GM12878 (cell line): ENCODE results near the gene DAB2IP.

ENCODE experiments used
- CTCF ChIP-seq, 3 experiments: IDR thresholded peaks in 2 of 3; conservative IDR thresholded peaks in 1 of 3; 2 replicates each; pipeline ENCODE4 v1.5.1; 2011; ENCODE audit warnings: low read depth in 3 of 3, low read length in 3 of 3, mild to moderate bottlenecking in 3 of 3, control low read depth in 2 of 3, moderate library complexity in 2 of 3, inconsistent platforms in 1 of 3, mixed read lengths in 1 of 3; ENCODE audit not compliant: control insufficient read depth in 2 of 3, insufficient read depth in 1 of 3; ENCODE audit errors: extremely low read depth in 1 of 3
- EZH2 ChIP-seq: IDR thresholded peaks from 2 replicates; pipeline ENCODE4 v1.6.1; 2012; ENCODE audit warnings: low read depth, mild to moderate bottlenecking, control low read depth, inconsistent platforms, low read length, borderline replicate concordance; ENCODE audit not compliant: control insufficient read depth
- FOXM1 ChIP-seq: IDR thresholded peaks from 2 replicates; pipeline ENCODE4 v1.6.1; 2012; ENCODE audit warnings: low read depth, mild to moderate bottlenecking, inconsistent platforms, low read length, moderate library complexity
- POLR2A ChIP-seq: IDR thresholded peaks from 2 replicates; pipeline ENCODE4 v1.6.1; 2011; ENCODE audit warnings: low read depth, mild to moderate bottlenecking, low read length
- TF ChIP-seq, protein P1 (sequence below): IDR thresholded peaks from 2 replicates; pipeline ENCODE4 v1.6.1; 2011; ENCODE audit warnings: low read depth, mild to moderate bottlenecking, low read length, moderate library complexity, borderline replicate concordance; ENCODE audit errors: extremely low read depth

- TF ChIP-seq POLR2A: no peak
- no peak for TF ChIP-seq FOXM1
- TF ChIP-seq, protein P1, sequence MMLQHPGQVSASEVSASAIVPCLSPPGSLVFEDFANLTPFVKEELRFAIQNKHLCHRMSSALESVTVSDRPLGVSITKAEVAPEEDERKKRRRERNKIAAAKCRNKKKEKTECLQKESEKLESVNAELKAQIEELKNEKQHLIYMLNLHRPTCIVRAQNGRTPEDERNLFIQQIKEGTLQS: no peak
- TF ChIP-seq CTCF (IDR thresholded peaks at IDR 0.05 in 2 of 3, conservative IDR thresholded peaks at IDR 0.05 in 1 of 3; ENCODE audit: control insufficient read depth in 2 of 3, extremely low read depth in 1 of 3, insufficient read depth in 1 of 3, low read depth in 3 of 3, low read length in 3 of 3): no peak
- no peak for TF ChIP-seq EZH2
Measured at GRCh38 chr9:121784731-121785411, 133.4 kb downstream of the DAB2IP start.
